SK-N-SH treated with all-trans-retinoic acid at 6 μM for 48 hours (cell line): ENCODE results near the gene TMEM156.

Experiments used
- ATAC-seq: fragments of 200-7000 bp; cut with Tn5 transposase; 3 replicates; pipeline ENCODE4 v1.9.1; 2020; ENCODE audit warnings: mild to moderate bottlenecking, moderate library complexity
- ARNTL ChIP-seq: fragments of 450-650 bp; formaldehyde crosslinking; IDR thresholded peaks from 2 replicates; pipeline ENCODE4 v1.5.0; 2020; ENCODE audit warnings: low read depth, mild to moderate bottlenecking, moderate library complexity, borderline replicate concordance
- BACH2 ChIP-seq: fragments of 250-450 bp; sonication (Bioruptor Pico); IDR thresholded peaks from 2 replicates; pipeline ENCODE4 v1.9.0; 2021; ENCODE audit warnings: mild to moderate bottlenecking, borderline replicate concordance
- CSDC2 ChIP-seq: fragments of 250-450 bp; sonication (Bioruptor Pico); IDR thresholded peaks from 2 replicates; pipeline ENCODE4 v1.5.0; 2020; ENCODE audit warnings: mild to moderate bottlenecking, moderate library complexity
- CSRNP3 ChIP-seq: fragments of 250-450 bp; sonication (Bioruptor Pico); IDR thresholded peaks from 2 replicates; pipeline ENCODE4 v1.5.1; 2021; ENCODE audit warnings: mild to moderate bottlenecking, moderate library complexity
- ISL1 ChIP-seq: fragments of 250-450 bp; sonication (Bioruptor Pico); IDR thresholded peaks from 2 replicates; pipeline ENCODE4 v2.1.2; 2022; ENCODE audit warnings: mild to moderate bottlenecking, moderate library complexity
- OSR1 ChIP-seq: fragments of 250-450 bp; sonication (Bioruptor Pico); IDR thresholded peaks from 2 replicates; pipeline ENCODE4 v1.8.0; 2022; ENCODE audit warnings: moderate library complexity, mild to moderate bottlenecking, inconsistent platforms
- PATZ1 ChIP-seq: fragments of 250-450 bp; sonication (Bioruptor Pico); IDR thresholded peaks from 2 replicates; pipeline ENCODE4 v1.8.0; 2020; ENCODE audit warnings: mild to moderate bottlenecking, moderate library complexity, borderline replicate concordance
- PPARA ChIP-seq: fragments of 250-450 bp; sonication (Bioruptor Pico); IDR thresholded peaks from 2 replicates; pipeline ENCODE4 v1.5.0; 2020; ENCODE audit warnings: mild to moderate bottlenecking, borderline replicate concordance
- SNAI2 ChIP-seq: fragments of 250-450 bp; sonication (Bioruptor Pico); IDR thresholded peaks from 2 replicates; pipeline ENCODE4 v1.5.0; 2020; ENCODE audit warnings: mild to moderate bottlenecking, moderate library complexity
- TCF4 ChIP-seq: fragments of 250-450 bp; sonication (Bioruptor Pico); IDR thresholded peaks from 2 replicates; pipeline ENCODE4 v1.8.0; 2021; ENCODE audit warnings: mild to moderate bottlenecking, moderate library complexity, borderline replicate concordance
- TOX ChIP-seq: fragments of 250-450 bp; sonication (Bioruptor Pico); IDR thresholded peaks from 2 replicates; pipeline ENCODE4 v1.8.0; 2021; ENCODE audit warnings: mild to moderate bottlenecking, moderate library complexity, borderline replicate concordance
- ZFP3 ChIP-seq: fragments of 250-450 bp; sonication (Bioruptor Pico); IDR thresholded peaks from 2 replicates; pipeline ENCODE4 v1.5.0; 2020; ENCODE audit warnings: mild to moderate bottlenecking, moderate library complexity
- ZFP30 ChIP-seq: fragments of 450-650 bp; formaldehyde crosslinking; IDR thresholded peaks from 2 replicates; pipeline ENCODE4 v1.5.0; 2022; ENCODE audit warnings: mild to moderate bottlenecking, moderate library complexity
- ZNF565 ChIP-seq: fragments of 450-650 bp; formaldehyde crosslinking; conservative IDR thresholded peaks from 2 replicates; pipeline ENCODE4 v1.5.0; 2020; ENCODE audit warnings: low read depth, mild to moderate bottlenecking, moderate library complexity
- ZNF70 ChIP-seq: fragments of 450-650 bp; formaldehyde crosslinking; IDR thresholded peaks from 2 replicates; pipeline ENCODE4 v1.5.0; 2020; ENCODE audit warnings: mild to moderate bottlenecking, moderate library complexity
- ZNF8 ChIP-seq: fragments of 450-650 bp; formaldehyde crosslinking; IDR thresholded peaks from 2 replicates; pipeline ENCODE4 v1.5.0; 2020; ENCODE audit warnings: mild to moderate bottlenecking, moderate library complexity
- TF ChIP-seq, protein P1 (sequence below): fragments of 250-450 bp; sonication (Bioruptor Pico); IDR thresholded peaks from 2 replicates; pipeline ENCODE4 v1.5.0; 2020; ENCODE audit warnings: mild to moderate bottlenecking, moderate library complexity
- TF ChIP-seq, protein P2 (sequence below): fragments of 250-450 bp; sonication (Bioruptor Pico); IDR thresholded peaks from 2 replicates; pipeline ENCODE4 v1.5.1; 2020; ENCODE audit warnings: low read depth, mild to moderate bottlenecking, moderate library complexity

TMEM156 gene

GRCh38 chr4:38979511-38980230, 52.5 kb downstream of the TMEM156 start:
- no peak for TF ChIP-seq ISL1 (CRISPR knock-in tag)
- TF ChIP-seq, protein P1, sequence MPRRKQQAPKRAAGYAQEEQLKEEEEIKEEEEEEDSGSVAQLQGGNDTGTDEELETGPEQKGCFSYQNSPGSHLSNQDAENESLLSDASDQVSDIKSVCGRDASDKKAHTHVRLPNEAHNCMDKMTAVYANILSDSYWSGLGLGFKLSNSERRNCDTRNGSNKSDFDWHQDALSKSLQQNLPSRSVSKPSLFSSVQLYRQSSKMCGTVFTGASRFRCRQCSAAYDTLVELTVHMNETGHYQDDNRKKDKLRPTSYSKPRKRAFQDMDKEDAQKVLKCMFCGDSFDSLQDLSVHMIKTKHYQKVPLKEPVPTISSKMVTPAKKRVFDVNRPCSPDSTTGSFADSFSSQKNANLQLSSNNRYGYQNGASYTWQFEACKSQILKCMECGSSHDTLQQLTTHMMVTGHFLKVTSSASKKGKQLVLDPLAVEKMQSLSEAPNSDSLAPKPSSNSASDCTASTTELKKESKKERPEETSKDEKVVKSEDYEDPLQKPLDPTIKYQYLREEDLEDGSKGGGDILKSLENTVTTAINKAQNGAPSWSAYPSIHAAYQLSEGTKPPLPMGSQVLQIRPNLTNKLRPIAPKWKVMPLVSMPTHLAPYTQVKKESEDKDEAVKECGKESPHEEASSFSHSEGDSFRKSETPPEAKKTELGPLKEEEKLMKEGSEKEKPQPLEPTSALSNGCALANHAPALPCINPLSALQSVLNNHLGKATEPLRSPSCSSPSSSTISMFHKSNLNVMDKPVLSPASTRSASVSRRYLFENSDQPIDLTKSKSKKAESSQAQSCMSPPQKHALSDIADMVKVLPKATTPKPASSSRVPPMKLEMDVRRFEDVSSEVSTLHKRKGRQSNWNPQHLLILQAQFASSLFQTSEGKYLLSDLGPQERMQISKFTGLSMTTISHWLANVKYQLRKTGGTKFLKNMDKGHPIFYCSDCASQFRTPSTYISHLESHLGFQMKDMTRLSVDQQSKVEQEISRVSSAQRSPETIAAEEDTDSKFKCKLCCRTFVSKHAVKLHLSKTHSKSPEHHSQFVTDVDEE (CRISPR knock-in tag) = no peak
- no peak for TF ChIP-seq PATZ1
- TF ChIP-seq TCF4 (CRISPR knock-in tag) = no peak
- no peak for ATAC-seq

- no peak for ATAC-seq
- TF ChIP-seq BACH2 (CRISPR knock-in tag) (no peak), ARNTL (CRISPR knock-in tag) (no peak), PPARA (CRISPR knock-in tag) (no peak), ZNF70 (CRISPR knock-in tag) (no peak), CSDC2 (CRISPR knock-in tag) (no peak), ZNF565 (CRISPR knock-in tag) (no peak)
Measured at GRCh38 chr4:38979081-38979480, 53.1 kb downstream of the TMEM156 start.

DNA sequence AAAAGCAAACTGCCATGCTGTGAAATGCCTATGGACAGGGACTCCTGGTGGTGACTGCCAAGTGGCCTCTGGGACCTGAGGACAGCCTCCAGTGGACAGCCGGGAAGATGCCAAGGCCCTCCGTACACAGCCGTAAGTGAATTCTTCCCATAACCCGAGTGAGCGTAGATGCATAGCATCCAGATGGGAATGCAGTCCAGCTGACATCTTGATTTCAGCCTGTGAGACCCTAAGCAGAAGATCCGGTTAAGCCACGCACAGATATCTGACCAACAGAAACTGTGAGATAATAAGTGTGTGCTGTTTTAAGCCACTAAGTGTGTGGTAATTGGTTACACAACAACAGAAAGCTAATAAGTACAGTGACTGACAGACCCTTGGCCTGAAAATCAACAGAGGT, 55.9 kb downstream of the TMEM156 start:
- no peak for ATAC-seq
- TF ChIP-seq, protein P1 (CRISPR knock-in tag) = no peak
- TF ChIP-seq ZNF565 (CRISPR knock-in tag) (no peak), ZNF70 (CRISPR knock-in tag) (no peak), BACH2 (CRISPR knock-in tag) (no peak), PPARA (CRISPR knock-in tag) (no peak), ZFP30 (CRISPR knock-in tag) (no peak), SNAI2 (CRISPR knock-in tag) (no peak), OSR1 (CRISPR knock-in tag) (no peak), ISL1 (CRISPR knock-in tag) (no peak), TOX (CRISPR knock-in tag) (no peak), CSDC2 (CRISPR knock-in tag) (no peak), ZNF8 (CRISPR knock-in tag) (no peak), ARNTL (CRISPR knock-in tag) (no peak), CSRNP3 (CRISPR knock-in tag) (no peak), ZFP3 (CRISPR knock-in tag) (no peak), PATZ1 (no peak)
- TF ChIP-seq, protein P2, sequence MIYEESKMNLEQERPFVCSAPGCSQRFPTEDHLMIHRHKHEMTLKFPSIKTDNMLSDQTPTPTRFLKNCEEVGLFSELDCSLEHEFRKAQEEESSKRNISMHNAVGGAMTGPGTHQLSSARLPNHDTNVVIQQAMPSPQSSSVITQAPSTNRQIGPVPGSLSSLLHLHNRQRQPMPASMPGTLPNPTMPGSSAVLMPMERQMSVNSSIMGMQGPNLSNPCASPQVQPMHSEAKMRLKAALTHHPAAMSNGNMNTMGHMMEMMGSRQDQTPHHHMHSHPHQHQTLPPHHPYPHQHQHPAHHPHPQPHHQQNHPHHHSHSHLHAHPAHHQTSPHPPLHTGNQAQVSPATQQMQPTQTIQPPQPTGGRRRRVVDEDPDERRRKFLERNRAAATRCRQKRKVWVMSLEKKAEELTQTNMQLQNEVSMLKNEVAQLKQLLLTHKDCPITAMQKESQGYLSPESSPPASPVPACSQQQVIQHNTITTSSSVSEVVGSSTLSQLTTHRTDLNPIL (CRISPR knock-in tag) = no peak
- TF ChIP-seq, all 23 proteins: peak for 0
